ENCODE results near the gene PSMD2.

The PSMD2 gene

GRCh38 chr3:184323696-184324095 lies 24.7 kb downstream of the PSMD2 start:
- peaks cover 73% of the 10 kb centered on the region for H3K79me2 ChIP-seq (ENCODE audit: low read length)
- peaks cover 45% of the 10 kb centered on the region for H4K20me1 ChIP-seq (ENCODE audit: insufficient read depth, low read length)

GRCh38 chr3:184325269-184325668 lies 26.2 kb downstream of the PSMD2 start:
- no peaks in the 10 kb centered on the region for H3K9me3 ChIP-seq (ENCODE audit: insufficient read depth, low read length)
- TF ChIP-seq CTCF (IDR thresholded peaks at IDR 0.05; ENCODE audit: low read depth, low read length) (no peak), EZH2phosphoT487 (IDR thresholded peaks at IDR 0.05; ENCODE audit: low read depth) (no peak)
- H3K9ac ChIP-seq (ENCODE audit: low read length), result no peak overlapping the region
- H3K4me1 ChIP-seq (ENCODE audit: low read length), result no peaks in the 10 kb centered on the region
- H3K4me2 ChIP-seq (ENCODE audit: low read length), result no peak overlapping the region
- H3K27me3 ChIP-seq (ENCODE audit: low read depth, low read length), result no peaks in the 10 kb centered on the region
- peaks cover 57% of the 10 kb centered on the region for H3K79me2 ChIP-seq (ENCODE audit: low read length)
- peaks cover 92% of the 10 kb centered on the region for H3K36me3 ChIP-seq (replicated peaks; ENCODE audit: low read depth, low read length)
- H2AFZ ChIP-seq (ENCODE audit: low read depth, low read length), result no peak overlapping the region
- no peak overlapping the region for H3K4me3 ChIP-seq (ENCODE audit: low read length)
- peaks cover 30% of the 10 kb centered on the region for H4K20me1 ChIP-seq (ENCODE audit: insufficient read depth, low read length)
- H3K27ac ChIP-seq (ENCODE audit: low read length), result no peak overlapping the region

More at GRCh38 chr3:184323696-184324095, 24.7 kb downstream of the PSMD2 start:
- Histone ChIP-seq H3K27ac (ENCODE audit: low read length) (no peak overlapping the region), H3K9ac (ENCODE audit: low read length) (no peak overlapping the region), H3K4me3 (ENCODE audit: low read length) (no peak overlapping the region), H2AFZ (ENCODE audit: low read depth, low read length) (no peak overlapping the region), H3K27me3 (ENCODE audit: low read depth, low read length) (no peaks in the 10 kb centered on the region), H3K36me3 (replicated peaks; ENCODE audit: low read depth, low read length) (peaks cover 89% of the 10 kb centered on the region), H3K4me1 (ENCODE audit: low read length) (no peaks in the 10 kb centered on the region), H3K4me2 (ENCODE audit: low read length) (no peak overlapping the region), H3K9me3 (ENCODE audit: insufficient read depth, low read length) (no peaks in the 10 kb centered on the region)
- no peak for TF ChIP-seq CTCF (IDR thresholded peaks at IDR 0.05; ENCODE audit: low read depth, low read length)
- TF ChIP-seq EZH2phosphoT487 (IDR thresholded peaks at IDR 0.05; ENCODE audit: low read depth), result no peak

- no peak overlapping the region for H3K9ac ChIP-seq (ENCODE audit: low read length)
- H3K27me3 ChIP-seq (ENCODE audit: low read depth, low read length), result no peaks in the 10 kb centered on the region
- H3K79me2 ChIP-seq (ENCODE audit: low read length), result peaks cover 52% of the 10 kb centered on the region; the same call in 1 of the 2 replicates
- H3K9me3 ChIP-seq (ENCODE audit: insufficient read depth, low read length), result no peaks in the 10 kb centered on the region
- no peaks in the 10 kb centered on the region for H3K4me1 ChIP-seq (ENCODE audit: low read length)
- H4K20me1 ChIP-seq (ENCODE audit: insufficient read depth, low read length), result peaks cover 25% of the 10 kb centered on the region
- H2AFZ ChIP-seq (ENCODE audit: low read depth, low read length), result no peak overlapping the region
- H3K27ac ChIP-seq (ENCODE audit: low read length), result no peak overlapping the region
- H3K4me3 ChIP-seq (ENCODE audit: low read length), result no peak overlapping the region
- TF ChIP-seq EZH2phosphoT487 (IDR thresholded peaks at IDR 0.05; ENCODE audit: low read depth), result no peak
- no peak for TF ChIP-seq CTCF (IDR thresholded peaks at IDR 0.05; ENCODE audit: low read depth, low read length)
- H3K4me2 ChIP-seq (ENCODE audit: low read length), result no peak overlapping the region
- H3K36me3 ChIP-seq (replicated peaks; ENCODE audit: low read depth, low read length), result peaks cover 89% of the 10 kb centered on the region
Measured at GRCh38 chr3:184325715-184326369, 26.8 kb downstream of the PSMD2 start.

- peaks cover 40% of the 10 kb centered on the region; the same call in 1 of the 2 replicates for H3K79me2 ChIP-seq (ENCODE audit: low read length)
Measured at GRCh38 chr3:184327171-184327570, 28.1 kb downstream of the PSMD2 start.

More at GRCh38 chr3:184327171-184327570, 28.1 kb downstream of the PSMD2 start:
- no peaks in the 10 kb centered on the region for H3K27me3 ChIP-seq (ENCODE audit: low read depth, low read length)
- no peak overlapping the region for H3K27ac ChIP-seq (ENCODE audit: low read length)
- no peak overlapping the region for H2AFZ ChIP-seq (ENCODE audit: low read depth, low read length)
- TF ChIP-seq CTCF (IDR thresholded peaks at IDR 0.05; ENCODE audit: low read depth, low read length), result no peak
- TF ChIP-seq EZH2phosphoT487 (IDR thresholded peaks at IDR 0.05; ENCODE audit: low read depth), result no peak
- no peaks in the 10 kb centered on the region for H3K4me1 ChIP-seq (ENCODE audit: low read length)
- H3K4me2 ChIP-seq (ENCODE audit: low read length), result no peak overlapping the region
- peaks cover 89% of the 10 kb centered on the region for H3K36me3 ChIP-seq (replicated peaks; ENCODE audit: low read depth, low read length)
- H4K20me1 ChIP-seq (ENCODE audit: insufficient read depth, low read length), result peaks cover 22% of the 10 kb centered on the region
- no peaks in the 10 kb centered on the region for H3K9me3 ChIP-seq (ENCODE audit: insufficient read depth, low read length)
- no peak overlapping the region for H3K9ac ChIP-seq (ENCODE audit: low read length)
- no peak overlapping the region for H3K4me3 ChIP-seq (ENCODE audit: low read length)
